ENCODE results near the gene CDYL.

The CDYL gene

GRCh38 chr6:4816904-4817303 is 40.7 kb downstream of the CDYL start:
- Histone ChIP-seq H3K4me3 (ENCODE audit: insufficient read depth, low read length, poor library complexity, severe bottlenecking) (no peak overlapping the region), H3K36me3 (ENCODE audit: low read length) (no peaks in the 10 kb centered on the region), H3K9me2 (replicated peaks; ENCODE audit: insufficient read depth, low read length) (no peaks in the 10 kb centered on the region), H3K79me2 (ENCODE audit: insufficient read depth, low read length) (peaks cover 65% of the 10 kb centered on the region), H3K4me2 (ENCODE audit: low read depth, low read length, poor library complexity, severe bottlenecking) (no peak overlapping the region), H3K9ac (ENCODE audit: low read length) (no peak overlapping the region), H4K20me1 (ENCODE audit: low read depth, low read length) (peaks cover 56% of the 10 kb centered on the region), H3K27me3 (ENCODE audit: low read length) (no peaks in the 10 kb centered on the region), H3F3A (ENCODE audit: insufficient read depth) (no peaks in the 10 kb centered on the region), H3K27ac (ENCODE audit: low read depth, low read length) (no peak overlapping the region), H3K9me3 (ENCODE audit: insufficient read depth, low read length) (no peaks in the 10 kb centered on the region), H2AFZ (ENCODE audit: low read depth, low read length, severe bottlenecking) (no peak overlapping the region)
- no peak for TF ChIP-seq CTCF (IDR thresholded peaks at IDR 0.05; ENCODE audit: insufficient read depth, low read length, poor library complexity, severe bottlenecking)
- no peak for TF ChIP-seq EZH2phosphoT487 (conservative IDR thresholded peaks at IDR 0.05; ENCODE audit: low read length)

GRCh38 chr6:4817551-4817950 is 41.3 kb downstream of the CDYL start:
- Histone ChIP-seq H3K27ac (ENCODE audit: low read depth, low read length) (no peak overlapping the region), H3K9me3 (ENCODE audit: insufficient read depth, low read length) (no peaks in the 10 kb centered on the region), H3K79me2 (ENCODE audit: insufficient read depth, low read length) (peaks cover 60% of the 10 kb centered on the region), H2AFZ (ENCODE audit: low read depth, low read length, severe bottlenecking) (no peak overlapping the region), H3K9me2 (replicated peaks; ENCODE audit: insufficient read depth, low read length) (no peaks in the 10 kb centered on the region), H3K27me3 (ENCODE audit: low read length) (no peaks in the 10 kb centered on the region), H4K20me1 (ENCODE audit: low read depth, low read length) (peaks cover 53% of the 10 kb centered on the region), H3K36me3 (ENCODE audit: low read length) (no peaks in the 10 kb centered on the region), H3K4me2 (ENCODE audit: low read depth, low read length, poor library complexity, severe bottlenecking) (no peak overlapping the region), H3K9ac (ENCODE audit: low read length) (no peak overlapping the region), H3F3A (ENCODE audit: insufficient read depth) (no peaks in the 10 kb centered on the region), H3K4me3 (ENCODE audit: insufficient read depth, low read length, poor library complexity, severe bottlenecking) (no peak overlapping the region)
- no peak for TF ChIP-seq EZH2phosphoT487 (conservative IDR thresholded peaks at IDR 0.05; ENCODE audit: low read length)
- no peak for TF ChIP-seq CTCF (IDR thresholded peaks at IDR 0.05; ENCODE audit: insufficient read depth, low read length, poor library complexity, severe bottlenecking)

- Histone ChIP-seq H3K79me2 (ENCODE audit: insufficient read depth, low read length) (peaks cover 55% of the 10 kb centered on the region), H3K4me3 (ENCODE audit: insufficient read depth, low read length, poor library complexity, severe bottlenecking) (no peak overlapping the region), H2AFZ (ENCODE audit: low read depth, low read length, severe bottlenecking) (no peak overlapping the region), H4K20me1 (ENCODE audit: low read depth, low read length) (peaks cover 49% of the 10 kb centered on the region), H3K4me2 (ENCODE audit: low read depth, low read length, poor library complexity, severe bottlenecking) (no peak overlapping the region), H3K9me3 (ENCODE audit: insufficient read depth, low read length) (no peaks in the 10 kb centered on the region), H3K27ac (ENCODE audit: low read depth, low read length) (no peak overlapping the region), H3K9ac (ENCODE audit: low read length) (no peak overlapping the region), H3F3A (ENCODE audit: insufficient read depth) (no peaks in the 10 kb centered on the region), H3K27me3 (ENCODE audit: low read length) (no peaks in the 10 kb centered on the region), H3K9me2 (replicated peaks; ENCODE audit: insufficient read depth, low read length) (no peaks in the 10 kb centered on the region), H3K36me3 (ENCODE audit: low read length) (no peaks in the 10 kb centered on the region)
- no peak for TF ChIP-seq EZH2phosphoT487 (conservative IDR thresholded peaks at IDR 0.05; ENCODE audit: low read length)
- TF ChIP-seq CTCF (IDR thresholded peaks at IDR 0.05; ENCODE audit: insufficient read depth, low read length, poor library complexity, severe bottlenecking) = no peak
Observed at GRCh38 chr6:4818272-4818938, 42.2 kb downstream of the CDYL start.

Measured in SU-DHL-6 (cell line).